T-cell (primary cell): ENCODE data around the gene DNAH10. TPM values are rescaled to one million over a fixed set of nuclear protein-coding genes. Genes with fewer than 3 reads are reported as not detected.
"Not testable (repeated sequence)": the region's sequence is repeated elsewhere in the genome, so short reads cannot be mapped to it uniquely, and the experiment has no call there.

ENCODE experiments used
- ATAC-seq, 4 experiments: fragments of 200-7000 bp in 3 of 4; fragments of 150-1000 bp in 1 of 4; cut with Tn5 transposase; replicated peaks in 1 of 4; 1 replicate in 3 of 4; 2 replicates in 1 of 4; pipeline ENCODE4 v1.10.0; 2021; ENCODE audit warnings: moderate library complexity in 3 of 4, mild to moderate bottlenecking in 2 of 4, moderate number of reproducible peaks in 1 of 4
- CTCF ChIA-PET, 2 donors: fragments of 300-600 bp; sonication (Branson Sonifier 250); formaldehyde crosslinking; loops; one replicate each; lab custom pipeline; 2022; ENCODE audit warnings: antibody characterized with exemption in 2 of 2; lab: Charles Lee
- POLR2A ChIA-PET, 2 donors: fragments of 300-600 bp; sonication (Branson Sonifier 250); formaldehyde crosslinking; loops; one replicate each; lab custom pipeline; 2022; ENCODE audit warnings: antibody characterized with exemption in 2 of 2; lab: Charles Lee
- DNase-seq, 35 experiments: peaks; one replicate each; pipeline versions ENCODE4 v3.0.0 to v3.0.0-alpha.2; 2013 to 2023
- H3K27ac ChIP-seq: one replicate; pipeline ENCODE4 v1.5.1; 2013; ENCODE audit warnings: low read length
- H3K27me3 ChIP-seq, 2 experiments: replicated peaks in 1 of 2; 1 replicate in 1 of 2; 2 replicates in 1 of 2; pipeline versions ENCODE4 v1.6.1 to v1.7.0; 2013; ENCODE audit warnings: low read length in 1 of 2, mixed read lengths in 1 of 2; ENCODE audit not compliant: control insufficient read depth in 2 of 2, insufficient read depth in 2 of 2; ENCODE audit errors: extremely low read depth in 1 of 2
- H3K36me3 ChIP-seq, 2 donors: 1 replicate in 1 of 2; 2 replicates in 1 of 2; pipeline versions ENCODE4 v1.6.1 to v1.7.0; 2013; ENCODE audit warnings: low read length in 1 of 2; ENCODE audit not compliant: control insufficient read depth in 2 of 2, insufficient read depth in 1 of 2; ENCODE audit errors: extremely low read depth in 1 of 2
- H3K4me1 ChIP-seq, 2 experiments: 1 replicate in 1 of 2; 2 replicates in 1 of 2; pipeline versions ENCODE4 v1.6.1 to v1.7.0; 2013; ENCODE audit warnings: low read length in 2 of 2, mixed read lengths in 1 of 2; ENCODE audit not compliant: insufficient read depth in 2 of 2, control insufficient read depth in 1 of 2; ENCODE audit errors: extremely low read depth in 1 of 2
- H3K4me3 ChIP-seq, 2 donors: 1 replicate in 1 of 2; 2 replicates in 1 of 2; pipeline versions ENCODE4 v1.5.1 to v1.7.0; 2013; ENCODE audit warnings: mild to moderate bottlenecking in 2 of 2, low read length in 1 of 2, moderate library complexity in 1 of 2; ENCODE audit not compliant: control insufficient read depth in 1 of 2; ENCODE audit errors: extremely low read depth in 1 of 2
- H3K9me3 ChIP-seq: 2 replicates; pipeline ENCODE4 v1.7.0; 2013
- H3K27ac Mint-ChIP-seq, 2 donors: one replicate each; pipeline ENCODE4 v1.8.0; 2020 to 2021; ENCODE audit warnings: mild to moderate bottlenecking in 2 of 2, mixed read lengths in 2 of 2
- H3K27me3 Mint-ChIP-seq, 2 donors: one replicate each; pipeline ENCODE4 v1.8.0; 2021 to 2022; ENCODE audit warnings: mixed read lengths in 2 of 2
- H3K36me3 Mint-ChIP-seq: one replicate; pipeline ENCODE4 v1.8.0; 2021; ENCODE audit warnings: mixed read lengths
- H3K4me1 Mint-ChIP-seq, 3 donors: one replicate each; pipeline ENCODE4 v1.8.0; 2020 to 2022; ENCODE audit warnings: mixed read lengths in 3 of 3, mild to moderate bottlenecking in 1 of 3
- H3K4me3 Mint-ChIP-seq, 3 donors: one replicate each; pipeline ENCODE4 v1.8.0; 2020 to 2022; ENCODE audit warnings: mild to moderate bottlenecking in 3 of 3, mixed read lengths in 3 of 3, moderate library complexity in 3 of 3
- H3K9me3 Mint-ChIP-seq, 3 donors: one replicate each; pipeline ENCODE4 v1.8.0; 2020 to 2022; ENCODE audit warnings: mixed read lengths in 3 of 3
- WGBS: methylation state at CpG from one replicate; pipeline ENCODE4 v1.1.5; 2013; ENCODE audit warnings: missing lambda C conversion rate; ENCODE audit not compliant: insufficient coverage; 5-methylcytosine and 5-hydroxymethylcytosine counted together
- total RNA-seq, 35 experiments: library from RNA in 6 of 35; stranded (reverse) in 6 of 35; fragments of 120-200 nt in 1 of 35; gene quantifications; one replicate each; pipeline versions ENCODE4 v1.2.1 to v1.2.4 and lab custom pipeline; 2013 to 2026

The DNAH10 gene
- total RNA-seq, 5 donors from 2014 or later (not counting 1 experiment from before 2014, with no cell fraction given): 0.08 to 0.32 (median 0.19) TPM

GRCh38 chr12:123944696-123945095 lies 182.6 kb downstream of the DNAH10 start:
- Mint-ChIP-seq H3K27me3 (no peaks in the 10 kb centered on the region), H3K36me3 (peaks cover 40% of the 10 kb centered on the region), H3K4me1 (peaks cover 5 to 7% (median 5%) of the 10 kb centered on the region in 3 donors), H3K9me3 (no peaks in the 10 kb centered on the region), H3K4me3 (no peak overlapping the region), H3K27ac (peak overlapping the region in 1 of 2 donors; percentile 5)
- 82% methylated on average over 9 of the region's 10 CpGs for WGBS
- Histone ChIP-seq H3K4me3 (no peak overlapping the region), H3K9me3 (no peaks in the 10 kb centered on the region), H3K4me1 (no peaks in the 10 kb centered on the region), H3K27me3 (no peaks in the 10 kb centered on the region), H3K27ac (no peak overlapping the region), H3K36me3 (peaks cover 28 to 49% of the 10 kb centered on the region in 2 donors)
- POLR2A ChIA-PET: no interaction called here
- no peak for ATAC-seq
- CTCF ChIA-PET: no interaction called here
- no peak for DNase-seq

- H3K9me3 ChIP-seq: no peaks in the 10 kb centered on the region
- no peak for DNase-seq
- H3K27me3 ChIP-seq: no peaks in the 10 kb centered on the region
- peaks cover 27 to 47% of the 10 kb centered on the region in 2 donors for H3K36me3 ChIP-seq
- 92% methylated on average over 12 of the region's 25 CpGs for WGBS
- ChIA-PET CTCF (no interaction called here), POLR2A (no interaction called here)
- H3K27ac Mint-ChIP-seq: no peak overlapping the region
- no peak overlapping the region for H3K4me3 Mint-ChIP-seq
- ATAC-seq: no peak
- H3K27me3 Mint-ChIP-seq: no peaks in the 10 kb centered on the region
- no peaks in the 10 kb centered on the region for H3K9me3 Mint-ChIP-seq
- no peaks in the 10 kb centered on the region for H3K4me1 ChIP-seq
- peaks cover 44% of the 10 kb centered on the region for H3K36me3 Mint-ChIP-seq
- no peak overlapping the region for H3K4me3 ChIP-seq
- peaks cover 4 to 8% (median 5%) of the 10 kb centered on the region in 3 donors for H3K4me1 Mint-ChIP-seq
- H3K27ac ChIP-seq: no peak overlapping the region
These were observed 183.4 kb downstream of the DNAH10 start for GRCh38 chr12:123945287-123946151.

DNA sequence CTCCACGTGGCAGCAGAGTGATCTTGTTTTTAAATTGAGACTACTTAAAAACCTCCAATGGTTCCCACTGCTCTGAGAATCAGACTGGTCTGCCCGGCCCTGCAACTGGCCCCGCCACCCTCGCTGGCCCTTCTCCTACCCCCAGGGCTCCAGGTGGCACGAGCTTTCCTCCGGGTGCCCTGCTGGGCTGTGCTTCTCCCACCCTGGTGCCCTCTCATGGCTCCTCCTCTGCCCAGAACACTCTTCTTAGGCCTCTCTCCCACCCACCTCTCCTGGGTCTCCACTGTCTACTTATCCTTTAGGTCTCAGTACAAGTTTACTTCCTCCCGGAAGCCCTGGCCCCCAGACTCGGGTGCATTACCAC lies 184.0 kb downstream of the DNAH10 start:
- H3K9me3 ChIP-seq: no peaks in the 10 kb centered on the region
- Mint-ChIP-seq H3K4me3 (no peak overlapping the region), H3K27ac (no peak overlapping the region), H3K36me3 (peaks cover 44% of the 10 kb centered on the region), H3K4me1 (peaks cover 3 to 8% (median 5%) of the 10 kb centered on the region in 3 donors), H3K27me3 (no peaks in the 10 kb centered on the region), H3K9me3 (no peaks in the 10 kb centered on the region)
- CTCF ChIA-PET: no interaction called here
- no peaks in the 10 kb centered on the region for H3K27me3 ChIP-seq
- POLR2A ChIA-PET: no interaction called here
- H3K36me3 ChIP-seq: peaks cover 24 to 44% of the 10 kb centered on the region in 2 donors
- 74% methylated on average over 7 of the region's 8 CpGs for WGBS
- no peak for DNase-seq
- no peak for ATAC-seq
- H3K27ac ChIP-seq: no peak overlapping the region
- H3K4me1 ChIP-seq: no peaks in the 10 kb centered on the region
- no peak overlapping the region for H3K4me3 ChIP-seq

GRCh38 chr12:123946516-123947505 lies 184.7 kb downstream of the DNAH10 start:
- not testable (repeated sequence) for H3K9me3 Mint-ChIP-seq, H3K27ac Mint-ChIP-seq
- 93% methylated on average over 24 of the region's 35 CpGs for WGBS

GRCh38 chr12:123947531-123947930 lies 185.4 kb downstream of the DNAH10 start:
- peaks cover 30% of the 10 kb centered on the region for H3K36me3 Mint-ChIP-seq
- DNase-seq, H3K4me3 Mint-ChIP-seq, H3K9me3 ChIP-seq, H3K4me1 ChIP-seq, POLR2A ChIA-PET, H3K27me3 Mint-ChIP-seq, ATAC-seq, H3K27me3 ChIP-seq, H3K4me1 Mint-ChIP-seq, H3K4me3 ChIP-seq, H3K9me3 Mint-ChIP-seq, H3K27ac ChIP-seq, CTCF ChIA-PET: not testable (repeated sequence)
- peak overlapping the region in 1 of 2 donors; percentile 11 for H3K27ac Mint-ChIP-seq
- peaks cover 12 to 36% of the 10 kb centered on the region in 2 donors for H3K36me3 ChIP-seq
- WGBS: 100% methylated on average over 3 of the region's 7 CpGs

More at GRCh38 chr12:123946516-123947505, 184.7 kb downstream of the DNAH10 start:
- peaks cover 38% of the 10 kb centered on the region for H3K36me3 Mint-ChIP-seq
- POLR2A ChIA-PET, H3K4me1 ChIP-seq, H3K27ac ChIP-seq, H3K9me3 ChIP-seq, DNase-seq, H3K27me3 ChIP-seq, H3K4me3 Mint-ChIP-seq, H3K27me3 Mint-ChIP-seq, CTCF ChIA-PET, ATAC-seq, H3K4me1 Mint-ChIP-seq, H3K4me3 ChIP-seq: not testable (repeated sequence)
- H3K36me3 ChIP-seq: peaks cover 19 to 43% of the 10 kb centered on the region in 2 donors

GRCh38 chr12:123948401-123948795 lies 186.3 kb downstream of the DNAH10 start:
- DNase-seq (no peak), ATAC-seq (no peak)
- Mint-ChIP-seq H3K4me3 (no peak overlapping the region), H3K4me1 (peaks cover 3 to 8% (median 5%) of the 10 kb centered on the region in 3 donors), H3K27ac (no peak overlapping the region), H3K27me3 (no peaks in the 10 kb centered on the region), H3K36me3 (peaks cover 23% of the 10 kb centered on the region), H3K9me3 (no peaks in the 10 kb centered on the region)
- Histone ChIP-seq H3K4me3 (no peak overlapping the region), H3K36me3 (peaks cover 6 to 29% of the 10 kb centered on the region in 2 donors), H3K4me1 (no peaks in the 10 kb centered on the region), H3K9me3 (no peaks in the 10 kb centered on the region), H3K27me3 (no peaks in the 10 kb centered on the region), H3K27ac (no peak overlapping the region)
- WGBS: 97% methylated on average over 8 of the region's 11 CpGs
- ChIA-PET CTCF (no interaction called here), POLR2A (no interaction called here)
